ENCODE data around the gene PRR16. TPM values are rescaled to one million over a fixed set of nuclear protein-coding genes. Genes with fewer than 3 reads are reported as not detected.
A peak's percentile ranks its signal among the peaks of the same experiment; 100 is the strongest.

Gene PRR16
- total RNA-seq, 1 experiment from 2014 or later, result 0.42 TPM

- TF ChIP-seq USF1 (CRISPR knock-in tag; IDR thresholded peaks at IDR 0.05), result no peak
Measured at GRCh38 chr5:120464627-120465435, 731 bp downstream of the PRR16 start (continued).

GRCh38 chr5:120465436-120465961 is 1.4 kb downstream of the PRR16 start:
- no peaks in the 10 kb centered on the region for H3K9me3 Mint-ChIP-seq
- peaks cover 51% of the 10 kb centered on the region for H3K27me3 Mint-ChIP-seq (ENCODE audit: low read depth)
- ChIA-PET CTCF (interaction anchor here (1.3 kb wide), 1 partner anchor 66 kb away, joined by 6 read pairs; no protein-coding TSS in a partner anchor), POLR2A (no interaction called here)
- DNase-seq (ENCODE audit: low spot score) (peak; percentile 63), ATAC-seq (peak; percentile 67)
- no peaks in the 10 kb centered on the region for H3K36me3 Mint-ChIP-seq
- no peak for TF ChIP-seq ZNF219 (CRISPR knock-in tag; IDR thresholded peaks at IDR 0.05; ENCODE audit: borderline replicate concordance)
- TF ChIP-seq ARID4B (CRISPR knock-in tag; IDR thresholded peaks at IDR 0.05; ENCODE audit: borderline replicate concordance), result no peak
- TF ChIP-seq SMAD3 (CRISPR knock-in tag; IDR thresholded peaks at IDR 0.05; ENCODE audit: borderline replicate concordance), result no peak
- TF ChIP-seq IRF1 (CRISPR knock-in tag; IDR thresholded peaks at IDR 0.05), result no peak
- no peak for TF ChIP-seq ZNF423 (CRISPR knock-in tag; IDR thresholded peaks at IDR 0.05)
- no peak for TF ChIP-seq ZNF232 (CRISPR knock-in tag; IDR thresholded peaks at IDR 0.05)
- TF ChIP-seq HMGXB4 (CRISPR knock-in tag; IDR thresholded peaks at IDR 0.05), result no peak
- no peak for TF ChIP-seq TEAD4 (CRISPR knock-in tag; IDR thresholded peaks at IDR 0.05)
- no peak for TF ChIP-seq ZNF425 (CRISPR knock-in tag; conservative IDR thresholded peaks at IDR 0.05)
- no peak for TF ChIP-seq CTCF (IDR thresholded peaks at IDR 0.05)
- no peak for TF ChIP-seq MAX (CRISPR knock-in tag; IDR thresholded peaks at IDR 0.05)
- no peak for TF ChIP-seq FOXK1 (CRISPR knock-in tag; IDR thresholded peaks at IDR 0.05)
- no peak for TF ChIP-seq NR2C2 (CRISPR knock-in tag; IDR thresholded peaks at IDR 0.05)
- TF ChIP-seq NFE2L1 (CRISPR knock-in tag; IDR thresholded peaks at IDR 0.05), result no peak
- no peak for TF ChIP-seq GRHL2 (CRISPR knock-in tag; IDR thresholded peaks at IDR 0.05; ENCODE audit: insufficient replicate concordance, severe bottlenecking)
- TF ChIP-seq JAZF1 (CRISPR knock-in tag; IDR thresholded peaks at IDR 0.05), result no peak
- no peak for TF ChIP-seq ESRRA (CRISPR knock-in tag; IDR thresholded peaks at IDR 0.05; ENCODE audit: borderline replicate concordance)
- no peak for TF ChIP-seq SMAD4 (CRISPR knock-in tag; IDR thresholded peaks at IDR 0.05)
- H3K4me3 Mint-ChIP-seq, result peak overlapping the region; percentile 80
- H3K4me1 Mint-ChIP-seq, result peaks cover 13% of the 10 kb centered on the region
- H3K27ac Mint-ChIP-seq, result no peak overlapping the region

All from WTC11 (cell line).